PFSK-1 (cell line): ENCODE data around the gene CAMKV.

Source experiments
- POLR2AphosphoS5 ChIP-seq: IDR thresholded peaks from 2 replicates; pipeline ENCODE4 v1.6.1; 2012; ENCODE audit warnings: low read depth, mild to moderate bottlenecking, control low read depth, low read length, moderate library complexity
- REST ChIP-seq, 2 experiments: IDR thresholded peaks; 2 replicates each; pipeline versions ENCODE4 v1.6.1 to v1.8.0; 2011 to 2012; ENCODE audit warnings: low read depth in 2 of 2, low read length in 2 of 2, control low read depth in 1 of 2, inconsistent platforms in 1 of 2, mild to moderate bottlenecking in 1 of 2, moderate library complexity in 1 of 2; ENCODE audit not compliant: insufficient read depth in 1 of 2

DNA sequence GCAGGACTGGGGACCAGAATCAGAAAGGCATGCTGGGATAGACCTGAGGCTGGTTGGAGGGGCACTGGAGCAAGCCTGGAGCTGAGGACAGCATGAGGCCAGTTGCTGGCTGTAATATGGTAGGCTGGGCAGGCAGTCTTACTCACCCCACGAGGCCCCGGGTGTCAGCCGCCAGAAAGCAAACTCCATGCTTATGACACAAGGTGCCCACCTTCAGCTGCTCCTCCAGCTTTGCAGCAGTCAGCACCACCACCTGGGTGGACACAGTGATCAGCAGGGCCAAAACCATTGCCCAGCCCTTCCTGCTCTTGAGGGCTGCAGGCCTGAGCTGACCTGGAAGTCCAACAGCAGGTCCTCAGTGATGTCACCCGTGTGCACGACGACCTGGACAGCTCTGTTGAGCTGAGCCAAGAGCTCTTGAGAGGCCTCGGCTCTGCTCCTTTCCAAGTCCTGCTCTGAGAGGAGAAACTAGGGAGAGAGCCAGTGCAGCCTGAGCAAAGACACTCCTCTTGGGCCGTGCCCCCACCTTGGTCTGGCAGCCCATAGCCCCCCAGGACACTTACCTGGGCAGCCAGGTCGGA lies 56.7 kb downstream of the CAMKV start:
- TF ChIP-seq POLR2AphosphoS5 (no peak), REST (IDR thresholded peaks at IDR 0.05; ENCODE audit: insufficient read depth in 1 of 2, low read depth in 2 of 2, low read length in 2 of 2) (no peak)
